Osteocyte (in vitro differentiated cells): Measurements from ENCODE around the gene TMEM127. TPM values are rescaled to one million over a fixed set of nuclear protein-coding genes. Genes with fewer than 3 reads are reported as not detected.

Experiments
- DNase-seq: peaks from one replicate; pipeline ENCODE4 v3.0.0; 2021; ENCODE audit warnings: mixed read lengths; ENCODE audit not compliant: unreplicated experiment; ENCODE audit errors: extremely low spot score
- H3K27ac Mint-ChIP-seq: one replicate; pipeline ENCODE4 v1.8.0; 2021; ENCODE audit warnings: mild to moderate bottlenecking, mixed read lengths; ENCODE audit not compliant: unreplicated experiment
- H3K27me3 Mint-ChIP-seq: one replicate; pipeline ENCODE4 v1.8.0; 2021; ENCODE audit warnings: mixed read lengths; ENCODE audit not compliant: unreplicated experiment
- H3K36me3 Mint-ChIP-seq: one replicate; pipeline ENCODE4 v1.8.0; 2021; ENCODE audit warnings: mixed read lengths; ENCODE audit not compliant: unreplicated experiment
- H3K4me1 Mint-ChIP-seq: one replicate; pipeline ENCODE4 v1.8.0; 2021; ENCODE audit warnings: mixed read lengths; ENCODE audit not compliant: unreplicated experiment
- H3K4me3 Mint-ChIP-seq: one replicate; pipeline ENCODE4 v1.8.0; 2021; ENCODE audit warnings: mild to moderate bottlenecking, moderate library complexity, mixed read lengths; ENCODE audit not compliant: unreplicated experiment
- H3K9me3 Mint-ChIP-seq: one replicate; pipeline ENCODE4 v1.8.0; 2021; ENCODE audit warnings: mixed read lengths; ENCODE audit not compliant: unreplicated experiment
- CTCF ChIP-seq: fragments of 200-600 bp; sonication (generic); IDR thresholded peaks from 2 replicates; pipeline ENCODE4 v1.5.0; 2021; ENCODE audit warnings: antibody characterized with exemption, mild to moderate bottlenecking, moderate library complexity
- total RNA-seq: library from RNA; stranded (reverse); gene quantifications from 2 replicates; pipeline ENCODE4 v1.2.1, GENCODE V29; 2021

Gene TMEM127
- total RNA-seq, 1 donor from 2014 or later, result 56.3 TPM

- Mint-ChIP-seq H3K36me3 (no peaks in the 10 kb centered on the region), H3K4me3 (no peak overlapping the region), H3K9me3 (no peaks in the 10 kb centered on the region), H3K4me1 (peaks cover 39% of the 10 kb centered on the region), H3K27me3 (no peaks in the 10 kb centered on the region), H3K27ac (no peak overlapping the region)
- no peak for TF ChIP-seq CTCF
- DNase-seq, result no peak
Observed at GRCh38 chr2:96247896-96248295, 17.9 kb downstream of the TMEM127 start.

GRCh38 chr2:96247009-96247408 lies 18.8 kb downstream of the TMEM127 start:
- H3K9me3 Mint-ChIP-seq, result no peaks in the 10 kb centered on the region
- no peaks in the 10 kb centered on the region for H3K27me3 Mint-ChIP-seq
- H3K36me3 Mint-ChIP-seq, result no peaks in the 10 kb centered on the region
- no peak overlapping the region for H3K4me3 Mint-ChIP-seq
- peaks cover 38% of the 10 kb centered on the region for H3K4me1 Mint-ChIP-seq
- no peak for TF ChIP-seq CTCF
- DNase-seq, result no peak
- no peak overlapping the region for H3K27ac Mint-ChIP-seq

GRCh38 chr2:96245609-96246390 lies 20.0 kb downstream of the TMEM127 start:
- Mint-ChIP-seq H3K36me3 (no peaks in the 10 kb centered on the region), H3K4me3 (no peak overlapping the region), H3K27me3 (no peaks in the 10 kb centered on the region), H3K4me1 (peaks cover 27% of the 10 kb centered on the region), H3K27ac (peak overlapping the region; percentile 25), H3K9me3 (no peaks in the 10 kb centered on the region)
- no peak for DNase-seq
- TF ChIP-seq CTCF, result no peak

GRCh38 chr2:96243843-96244242 lies 22.0 kb downstream of the TMEM127 start:
- Mint-ChIP-seq H3K36me3 (no peaks in the 10 kb centered on the region), H3K4me1 (peaks cover 10% of the 10 kb centered on the region), H3K27ac (no peak overlapping the region), H3K4me3 (no peak overlapping the region), H3K9me3 (no peaks in the 10 kb centered on the region), H3K27me3 (no peaks in the 10 kb centered on the region)
- TF ChIP-seq CTCF, result no peak
- DNase-seq, result no peak

GRCh38 chr2:96241900-96242611 lies 23.7 kb downstream of the TMEM127 start:
- H3K27me3 Mint-ChIP-seq, result no peaks in the 10 kb centered on the region
- TF ChIP-seq CTCF, result no peak
- no peaks in the 10 kb centered on the region for H3K36me3 Mint-ChIP-seq
- no peaks in the 10 kb centered on the region for H3K9me3 Mint-ChIP-seq
- peak overlapping the region; percentile 52 for H3K27ac Mint-ChIP-seq
- no peak for DNase-seq
- no peak overlapping the region for H3K4me3 Mint-ChIP-seq
- H3K4me1 Mint-ChIP-seq, result peaks cover 5% of the 10 kb centered on the region
